ENCODE measurements around the gene MICA.

Gene MICA

DNA sequence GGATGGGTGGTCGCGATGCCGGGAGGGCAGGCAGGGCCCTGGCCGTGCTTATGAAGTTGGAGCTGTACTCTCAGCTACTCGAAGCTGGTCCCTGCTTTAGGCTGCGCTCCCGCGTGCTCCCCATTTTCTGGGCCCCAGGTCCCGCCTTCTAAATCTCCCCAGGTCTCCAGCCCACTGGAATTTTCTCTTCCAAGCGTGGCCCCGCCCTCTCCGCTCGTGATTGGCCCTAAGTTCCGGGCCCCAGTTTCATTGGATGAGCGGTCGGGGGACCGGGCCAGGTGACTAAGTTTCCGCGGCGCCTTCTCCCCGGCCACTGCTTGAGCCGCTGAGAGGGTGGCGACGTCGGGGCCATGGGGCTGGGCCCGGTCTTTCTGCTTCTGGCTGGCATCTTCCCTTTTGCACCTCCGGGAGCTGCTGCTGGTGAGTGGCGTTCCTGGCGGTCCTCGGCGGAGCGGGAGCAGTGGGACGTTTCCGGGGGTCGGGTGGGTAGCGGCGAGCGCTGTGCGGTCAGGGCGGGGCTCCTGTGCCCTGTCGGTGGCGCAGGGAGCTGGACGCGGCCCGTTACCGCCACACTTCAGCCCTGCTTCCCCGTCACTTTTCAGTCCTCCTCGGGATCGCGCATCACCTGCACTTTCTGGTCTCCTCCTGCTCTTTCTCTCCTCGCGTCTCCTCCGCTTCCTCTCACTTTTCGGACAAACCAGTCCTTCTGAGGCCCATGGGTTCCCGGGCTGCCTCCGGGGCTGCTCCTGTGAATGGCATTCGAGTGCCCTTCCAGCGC, at the start of gene MICA:
MICA (plus strand) TSS at position 313 of the 778 bp plus-strand sequence; CDS start at position 351, 38 bp downstream.
- TF ChIP-seq, protein P1, sequence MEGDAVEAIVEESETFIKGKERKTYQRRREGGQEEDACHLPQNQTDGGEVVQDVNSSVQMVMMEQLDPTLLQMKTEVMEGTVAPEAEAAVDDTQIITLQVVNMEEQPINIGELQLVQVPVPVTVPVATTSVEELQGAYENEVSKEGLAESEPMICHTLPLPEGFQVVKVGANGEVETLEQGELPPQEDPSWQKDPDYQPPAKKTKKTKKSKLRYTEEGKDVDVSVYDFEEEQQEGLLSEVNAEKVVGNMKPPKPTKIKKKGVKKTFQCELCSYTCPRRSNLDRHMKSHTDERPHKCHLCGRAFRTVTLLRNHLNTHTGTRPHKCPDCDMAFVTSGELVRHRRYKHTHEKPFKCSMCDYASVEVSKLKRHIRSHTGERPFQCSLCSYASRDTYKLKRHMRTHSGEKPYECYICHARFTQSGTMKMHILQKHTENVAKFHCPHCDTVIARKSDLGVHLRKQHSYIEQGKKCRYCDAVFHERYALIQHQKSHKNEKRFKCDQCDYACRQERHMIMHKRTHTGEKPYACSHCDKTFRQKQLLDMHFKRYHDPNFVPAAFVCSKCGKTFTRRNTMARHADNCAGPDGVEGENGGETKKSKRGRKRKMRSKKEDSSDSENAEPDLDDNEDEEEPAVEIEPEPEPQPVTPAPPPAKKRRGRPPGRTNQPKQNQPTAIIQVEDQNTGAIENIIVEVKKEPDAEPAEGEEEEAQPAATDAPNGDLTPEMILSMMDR (IDR thresholded peaks at IDR 0.05; ENCODE audit: low read depth, low read length): no peak
- peak; percentile 87 for DNase-seq (ENCODE audit: low read depth, low spot score)
- in situ Hi-C loops (cut with HindIII; ENCODE audit: low sequenced_read_pairs): no loop called here
- peak within 1 kb of the TSS; percentile 70 for H3K4me3 ChIP-seq (ENCODE audit: low read depth, low read length)

DNA sequence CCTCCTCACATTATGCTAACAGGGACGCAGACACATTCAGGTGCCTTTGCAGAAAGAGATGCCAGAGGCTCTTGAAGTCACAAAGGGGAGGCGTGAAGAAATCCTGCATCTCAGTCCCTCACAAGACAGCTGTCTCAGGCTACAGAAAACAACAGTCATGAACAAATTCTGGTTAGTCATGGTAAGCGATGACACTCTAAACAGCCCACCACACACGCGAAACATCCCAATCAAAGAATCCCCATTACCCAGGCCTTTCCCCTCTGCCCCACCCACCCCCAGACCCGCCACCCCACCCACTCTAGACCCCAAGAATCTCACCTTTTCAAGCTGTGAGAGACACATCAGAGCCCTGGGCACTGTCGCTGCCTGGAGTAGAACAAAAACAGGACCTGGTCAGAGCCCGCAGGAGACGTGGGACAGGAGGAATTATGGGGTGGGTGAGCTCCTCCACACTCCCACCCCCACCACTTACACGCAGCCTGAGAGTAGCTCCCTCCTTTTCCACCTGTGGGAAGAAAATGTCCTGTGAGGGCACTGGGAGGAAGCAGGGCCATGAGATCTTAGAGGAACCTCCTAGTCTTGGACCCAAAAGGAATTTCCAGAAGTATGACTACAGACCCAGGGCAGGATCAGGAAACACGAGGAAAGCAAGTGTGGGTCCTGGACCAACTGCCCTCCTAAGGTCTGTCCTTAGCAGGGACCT, 49.1 kb upstream of the MICA start:
- in situ Hi-C loops (cut with HindIII; ENCODE audit: low sequenced_read_pairs): no loop called here
- TF ChIP-seq, protein P1 (IDR thresholded peaks at IDR 0.05; ENCODE audit: low read depth, low read length): no peak
- H3K4me3 ChIP-seq (ENCODE audit: low read depth, low read length): no peak overlapping the region
- DNase-seq (ENCODE audit: low read depth, low spot score): no peak

DNA sequence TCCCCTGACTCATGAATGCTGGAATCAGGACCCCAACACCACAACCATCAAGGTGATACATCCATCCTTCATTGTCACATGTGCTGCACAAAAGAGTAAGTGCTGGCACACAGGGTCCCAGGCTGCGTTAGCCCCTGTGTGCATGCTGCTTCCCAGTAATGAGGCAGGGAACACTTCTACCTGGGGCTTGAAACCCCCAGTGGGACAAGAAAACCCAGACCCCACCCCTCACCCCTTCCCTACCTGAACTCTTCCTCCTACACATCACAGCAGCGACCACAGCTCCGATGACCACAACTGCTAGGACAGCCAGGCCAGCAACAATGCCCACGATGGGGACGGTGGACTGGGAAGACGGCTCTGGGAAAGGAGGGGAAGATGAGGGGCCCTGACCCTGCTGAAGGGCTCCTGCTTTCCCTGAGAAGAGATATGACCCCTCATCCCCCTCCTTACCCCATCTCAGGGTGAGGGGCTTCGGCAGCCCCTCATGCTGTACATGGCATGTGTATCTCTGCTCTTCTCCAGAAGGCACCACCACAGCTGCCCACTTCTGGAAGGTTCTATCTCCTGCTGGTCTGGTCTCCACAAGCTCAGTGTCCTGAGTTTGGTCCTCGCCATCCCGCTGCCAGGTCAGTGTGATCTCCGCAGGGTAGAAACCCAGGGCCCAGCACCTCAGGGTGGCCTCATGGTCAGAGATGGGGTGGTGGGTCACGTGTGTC, 48.4 kb upstream of the MICA start:
- no peak overlapping the region for H3K4me3 ChIP-seq (ENCODE audit: low read depth, low read length)
- TF ChIP-seq, protein P1 (IDR thresholded peaks at IDR 0.05; ENCODE audit: low read depth, low read length): no peak
- in situ Hi-C loops (cut with HindIII; ENCODE audit: low sequenced_read_pairs): no loop called here
- no peak for DNase-seq (ENCODE audit: low read depth, low spot score)

DNA sequence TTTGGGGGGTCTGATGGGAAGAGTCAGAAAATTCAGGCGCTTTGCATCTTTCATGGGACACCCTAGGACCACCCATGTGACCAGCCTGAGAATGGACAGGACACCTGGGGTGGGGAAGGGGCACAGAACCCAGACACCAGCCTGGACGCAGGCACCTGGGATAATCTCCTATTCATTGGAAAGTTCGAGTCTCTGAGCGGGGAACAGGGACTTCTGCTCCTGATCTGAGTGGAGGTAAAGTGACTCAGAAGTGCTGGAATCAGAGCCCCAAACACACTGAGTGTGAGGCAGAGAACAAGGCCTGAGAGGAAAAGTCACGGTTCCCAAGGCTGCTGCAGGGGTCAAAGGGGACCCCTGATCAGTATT, 47.8 kb upstream of the MICA start:
- TF ChIP-seq, protein P1 (IDR thresholded peaks at IDR 0.05; ENCODE audit: low read depth, low read length): no peak
- no peak overlapping the region for H3K4me3 ChIP-seq (ENCODE audit: low read depth, low read length)
- in situ Hi-C loops (cut with HindIII; ENCODE audit: low sequenced_read_pairs): no loop called here
- DNase-seq (ENCODE audit: low read depth, low spot score): no peak

GRCh38 chr6:31356216-31356945, 47.0 kb upstream of the MICA start:
- peak overlapping the region; percentile 61 for H3K4me3 ChIP-seq (ENCODE audit: low read depth, low read length)
- no peak for DNase-seq (ENCODE audit: low read depth, low spot score)
- in situ Hi-C loops (cut with HindIII; ENCODE audit: low sequenced_read_pairs): no loop called here
- TF ChIP-seq, protein P1 (IDR thresholded peaks at IDR 0.05; ENCODE audit: low read depth, low read length): no peak

GRCh38 chr6:31356946-31357466, 46.4 kb upstream of the MICA start, which contains the start of gene HLA-B:
Gene HLA-B (minus strand): TSS chr6:31357179. CDS start chr6:31357158, 21 bp downstream.
- in situ Hi-C loops (cut with HindIII; ENCODE audit: low sequenced_read_pairs): no loop called here
- peak within 1 kb of the TSS; percentile 61 for H3K4me3 ChIP-seq (ENCODE audit: low read depth, low read length)
- TF ChIP-seq, protein P1 (IDR thresholded peaks at IDR 0.05; ENCODE audit: low read depth, low read length): no peak
- DNase-seq (ENCODE audit: low read depth, low spot score): peak; percentile 71

Data from astrocyte of the spinal cord (primary cell).